Tibial nerve (tissue), 3 donors: ENCODE data around the gene ILF2.

Experiments used
- CTCF ChIP-seq, 5 experiments: fragments of 200-600 bp in 3 of 5; fragments of 450-650 bp in 2 of 5; sonication (generic) in 3 of 5; IDR thresholded peaks; one replicate each; pipeline ENCODE4 v1.5.1; 2016 to 2019; ENCODE audit warnings: antibody characterized with exemption in 5 of 5, mild to moderate bottlenecking in 3 of 5, moderate library complexity in 2 of 5
- POLR2A ChIP-seq, 2 donors: fragments of 450-650 bp; IDR thresholded peaks; one replicate each; pipeline ENCODE4 v1.6.1; 2017; ENCODE audit warnings: antibody characterized with exemption in 2 of 2, mild to moderate bottlenecking in 2 of 2, moderate library complexity in 2 of 2

GRCh38 chr1:153662269-153662668 is 8.5 kb downstream of the ILF2 start:
- TF ChIP-seq CTCF (IDR thresholded peaks at IDR 0.05) (no peak), POLR2A (IDR thresholded peaks at IDR 0.05) (no peak)
